Karpas-422 (cell line): ENCODE data around the gene RRAS. TPM values are rescaled to one million over a fixed set of nuclear protein-coding genes. Genes with fewer than 3 reads are reported as not detected.

Experiments used
- DNase-seq: peaks from one replicate; pipeline ENCODE4 v3.0.0-alpha.2; 2015
- H2AFZ ChIP-seq: fragments of 200-600 bp; sonication (generic); 2 replicates; pipeline ENCODE4 v1.6.1; 2014; ENCODE audit warnings: antibody characterized with exemption, low read length, mixed read lengths
- H3K27ac ChIP-seq: fragments of 200-600 bp; sonication (generic); 2 replicates; pipeline ENCODE4 v1.5.1; 2014; ENCODE audit warnings: mild to moderate bottlenecking, low read length, moderate library complexity
- H3K27me3 ChIP-seq: fragments of 200-600 bp; sonication (generic); 2 replicates; pipeline ENCODE4 v1.6.1; 2014; ENCODE audit warnings: low read length, mixed read lengths
- H3K36me3 ChIP-seq: fragments of 200-600 bp; sonication (generic); 2 replicates; pipeline ENCODE4 v1.6.1; 2014; ENCODE audit warnings: low read length, mixed read lengths; ENCODE audit not compliant: insufficient read depth
- H3K4me1 ChIP-seq: fragments of 200-600 bp; sonication (generic); 2 replicates; pipeline ENCODE4 v1.6.1; 2014; ENCODE audit warnings: mild to moderate bottlenecking, low read length, mixed read lengths
- H3K4me2 ChIP-seq: fragments of 200-600 bp; sonication (generic); 2 replicates; pipeline ENCODE4 v1.6.1; 2014; ENCODE audit warnings: low read length, low read depth, mild to moderate bottlenecking; ENCODE audit not compliant: poor library complexity, severe bottlenecking
- H3K4me3 ChIP-seq: fragments of 200-600 bp; sonication (generic); 2 replicates; pipeline ENCODE4 v1.5.1; 2014; ENCODE audit warnings: mild to moderate bottlenecking, antibody characterized with exemption, low read length, mixed read lengths
- H3K79me2 ChIP-seq: fragments of 200-600 bp; sonication (generic); 2 replicates; pipeline ENCODE4 v1.6.1; 2014; ENCODE audit warnings: mild to moderate bottlenecking, low read length, mixed read lengths
- H3K9ac ChIP-seq: fragments of 200-600 bp; sonication (generic); 2 replicates; pipeline ENCODE4 v1.6.0; 2014; ENCODE audit warnings: low read length
- H3K9me2 ChIP-seq: fragments of 200-600 bp; sonication (generic), shearing (Covaris generic); replicated peaks from 2 replicates; pipeline ENCODE4 v1.6.0; 2014; ENCODE audit warnings: mild to moderate bottlenecking, low read length, moderate library complexity; ENCODE audit not compliant: insufficient read depth
- H3K9me3 ChIP-seq: fragments of 300-700, 200-600 bp; sonication (generic); 2 replicates; pipeline ENCODE4 v1.6.1; 2014; ENCODE audit warnings: low read length, mixed read lengths
- H4K20me1 ChIP-seq: fragments of 200-600 bp; sonication (generic); 2 replicates; pipeline ENCODE4 v1.6.1; 2014; ENCODE audit warnings: mild to moderate bottlenecking, antibody characterized with exemption, low read length, low read depth; ENCODE audit not compliant: insufficient read depth
- total RNA-seq: library from RNA; depleted of rRNA; stranded (reverse); fragments of >200 nt; shearing (Covaris generic); gene quantifications from 2 replicates; pipeline ENCODE4 v1.2.3, GENCODE V29; 2014; ENCODE audit warnings: low replicate concordance

The RRAS gene
- total RNA-seq, 1 experiment from 2014 or later: 0.22 TPM

DNA sequence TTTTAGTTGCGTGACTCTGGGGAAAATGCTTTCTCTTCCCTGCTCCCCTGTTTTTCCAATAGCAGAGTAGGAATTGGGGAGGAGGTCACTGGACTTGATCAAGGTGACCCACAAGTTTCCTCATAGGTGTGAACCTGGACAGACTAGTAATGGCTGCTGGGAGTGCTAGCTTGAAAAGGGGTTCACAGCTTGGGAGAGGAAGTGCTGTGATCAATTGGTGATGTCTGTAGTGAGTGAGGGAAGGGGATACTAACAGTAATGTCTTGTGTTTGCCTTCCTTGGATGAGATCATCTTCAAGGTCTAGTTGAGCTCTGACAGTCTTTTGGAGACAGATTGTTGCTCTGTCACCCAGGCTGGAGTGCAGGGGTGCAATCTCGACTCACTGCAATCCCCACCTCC is 27.5 kb upstream of the RRAS start:
- no peak for DNase-seq
- H2AFZ ChIP-seq: no peak overlapping the region
- H3K36me3 ChIP-seq: peaks cover 8% of the 10 kb centered on the region; the same call in 1 of the 2 replicates
- H3K79me2 ChIP-seq: peaks cover 49% of the 10 kb centered on the region
- H3K4me2 ChIP-seq: peak overlapping the region; percentile 91
- no peaks in the 10 kb centered on the region for H3K9me3 ChIP-seq
- H3K9ac ChIP-seq: peak overlapping the region; percentile 85
- H3K9me2 ChIP-seq: no peaks in the 10 kb centered on the region
- peak overlapping the region; percentile 75 for H3K4me3 ChIP-seq
- H3K27ac ChIP-seq: no peak overlapping the region
- H3K4me1 ChIP-seq: peaks cover 35% of the 10 kb centered on the region
- no peaks in the 10 kb centered on the region for H3K27me3 ChIP-seq
- H4K20me1 ChIP-seq: peaks cover 5% of the 10 kb centered on the region; the same call in 1 of the 2 replicates

DNA sequence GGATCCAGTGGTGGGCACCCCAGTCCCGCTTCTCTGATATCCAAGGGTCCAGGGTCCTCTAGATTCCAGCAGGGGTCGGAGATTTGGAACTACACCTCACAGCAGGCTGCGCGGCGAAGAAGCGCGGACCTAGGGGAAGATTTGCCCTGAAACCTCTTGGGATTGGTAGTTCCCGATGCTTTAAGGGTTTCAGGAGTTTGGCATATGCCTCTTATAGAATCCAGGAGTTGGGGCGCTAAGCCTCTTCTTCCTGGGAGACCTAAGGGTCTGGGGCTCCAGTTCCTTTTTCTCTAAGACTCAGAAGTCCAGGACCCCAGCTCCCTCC is 26.1 kb upstream of the RRAS start:
- peaks cover 5% of the 10 kb centered on the region; the same call in 1 of the 2 replicates for H4K20me1 ChIP-seq
- H3K36me3 ChIP-seq: peaks cover 15% of the 10 kb centered on the region; the same call in 1 of the 2 replicates
- H3K27ac ChIP-seq: peak overlapping the region; percentile 87
- peaks cover 51% of the 10 kb centered on the region for H3K79me2 ChIP-seq
- H3K9ac ChIP-seq: peak overlapping the region; percentile 85
- H3K4me1 ChIP-seq: peaks cover 25% of the 10 kb centered on the region
- H3K9me3 ChIP-seq: no peaks in the 10 kb centered on the region
- no peak for DNase-seq
- no peak overlapping the region for H2AFZ ChIP-seq
- no peaks in the 10 kb centered on the region for H3K9me2 ChIP-seq
- H3K4me3 ChIP-seq: peak overlapping the region; percentile 75
- H3K27me3 ChIP-seq: no peaks in the 10 kb centered on the region
- peak overlapping the region; percentile 91 for H3K4me2 ChIP-seq

DNA sequence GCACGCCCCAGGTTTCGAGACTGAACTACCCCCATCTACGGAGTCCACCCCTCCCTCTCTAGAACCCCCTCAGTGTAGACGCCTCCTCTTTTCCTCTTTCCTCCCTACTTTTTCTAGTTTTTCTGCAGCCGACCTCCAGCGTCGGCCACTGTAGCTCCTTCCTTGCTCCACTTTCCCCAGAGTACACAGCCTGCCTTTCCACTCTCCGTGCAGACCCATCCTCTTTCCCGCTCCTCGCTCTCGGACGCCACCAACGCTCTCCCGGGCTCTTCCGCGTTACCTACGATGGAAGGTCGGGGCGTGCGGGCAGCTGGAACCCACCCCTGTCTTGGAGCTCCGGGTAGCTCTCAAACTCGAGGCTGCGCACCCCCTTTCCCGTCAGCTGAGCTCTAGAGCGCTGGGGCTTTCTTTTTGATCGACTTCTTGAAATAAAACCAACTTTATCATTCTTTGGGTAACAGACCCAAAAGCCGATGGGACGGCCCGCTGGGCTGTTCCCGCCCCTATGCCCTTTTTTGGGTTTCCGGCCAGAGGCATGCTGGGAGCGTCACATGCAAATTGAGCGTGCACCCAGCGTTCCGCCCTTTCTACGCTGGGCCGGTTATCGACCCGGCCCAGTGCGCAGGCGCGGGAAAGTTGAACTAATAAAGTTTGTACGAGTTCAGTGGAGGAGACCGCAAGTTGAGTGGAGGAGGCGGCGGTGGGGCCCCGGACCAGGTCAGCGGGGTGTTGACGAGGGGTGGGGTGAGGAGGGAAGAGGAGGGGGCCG is 25.6 kb upstream of the RRAS start, which contains the start of the genes BCL2L12 and IRF3:
Gene BCL2L12 (plus strand): TSS at position 583 of the 769 bp plus-strand sequence. CDS start 760 bp downstream, outside the sequence.
Gene IRF3 (minus strand): TSS at position 507 of the 769 bp plus-strand sequence. CDS start 1,019 bp downstream, outside the sequence.
- Histone ChIP-seq H3K4me2 (peak within 1 kb of the TSS; percentile 91), H2AFZ (peak within 1 kb of the TSS; percentile 3; the same call in 1 of the 2 replicates), H3K9me2 (no peaks in the 10 kb centered on the region), H3K4me1 (peaks cover 25% of the 10 kb centered on the region), H3K36me3 (peaks cover 15% of the 10 kb centered on the region; the same call in 1 of the 2 replicates), H4K20me1 (peaks cover 6% of the 10 kb centered on the region; the same call in 1 of the 2 replicates), H3K79me2 (peaks cover 51% of the 10 kb centered on the region), H3K9ac (peak within 1 kb of the TSS; percentile 85), H3K27ac (peak within 1 kb of the TSS; percentile 87), H3K27me3 (no peaks in the 10 kb centered on the region), H3K4me3 (peak within 1 kb of the TSS; percentile 75), H3K9me3 (no peaks in the 10 kb centered on the region)
- peak; percentile 100 for DNase-seq

GRCh38 chr19:49665036-49665350 is 25.1 kb upstream of the RRAS start:
- Histone ChIP-seq H3K27ac (peak overlapping the region; percentile 87), H4K20me1 (peaks cover 11% of the 10 kb centered on the region; the same call in 1 of the 2 replicates), H3K4me1 (peaks cover 25% of the 10 kb centered on the region), H3K9me3 (no peaks in the 10 kb centered on the region), H3K27me3 (no peaks in the 10 kb centered on the region), H3K79me2 (peaks cover 51% of the 10 kb centered on the region), H3K4me3 (peak overlapping the region; percentile 75), H3K9ac (peak overlapping the region; percentile 85), H3K9me2 (no peaks in the 10 kb centered on the region), H3K4me2 (peak overlapping the region; percentile 91), H3K36me3 (peaks cover 17% of the 10 kb centered on the region; the same call in 1 of the 2 replicates), H2AFZ (no peak overlapping the region)
- DNase-seq: no peak

DNA sequence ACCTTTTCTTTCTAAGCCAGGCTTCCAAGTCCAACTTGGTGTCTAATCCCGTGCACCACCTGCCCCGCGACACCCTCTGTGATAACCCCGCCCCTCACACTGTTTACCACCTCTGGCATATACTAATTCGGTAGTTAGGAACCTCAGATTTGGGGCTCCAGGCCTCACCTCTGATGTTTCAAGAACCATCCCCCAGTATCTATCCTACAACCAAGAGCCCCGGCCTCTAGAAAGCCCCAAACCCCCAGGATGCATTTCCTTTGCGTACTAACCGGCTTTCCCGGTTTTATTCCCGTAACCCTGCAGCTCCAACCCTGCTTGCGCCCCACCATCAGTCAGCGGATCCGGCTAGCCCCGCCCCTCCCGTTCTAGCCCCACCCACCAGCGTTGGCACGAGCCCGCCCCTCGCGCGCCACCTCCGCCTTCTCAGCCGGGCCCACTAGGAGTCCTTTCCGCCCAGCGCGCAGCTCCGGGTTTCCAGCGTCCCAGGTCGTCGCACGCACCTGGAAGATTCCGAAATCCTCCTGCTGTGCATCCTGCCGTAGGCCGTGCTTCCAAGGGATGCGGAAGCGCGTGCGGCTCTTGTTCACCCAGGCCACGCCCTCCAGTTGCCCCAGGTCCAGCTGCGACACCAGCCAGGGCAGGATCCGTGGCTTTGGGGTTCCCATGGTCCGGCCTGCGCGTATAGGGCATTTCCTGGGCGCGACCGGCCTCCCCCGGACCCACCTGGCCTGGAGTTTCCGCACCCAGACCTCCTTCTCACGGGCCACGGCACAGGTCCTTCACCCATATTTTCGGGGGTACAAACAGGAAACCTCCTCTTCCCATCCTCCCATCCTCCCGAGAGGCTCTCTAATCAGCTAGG is 24.5 kb upstream of the RRAS start:
- Histone ChIP-seq H3K9me3 (no peaks in the 10 kb centered on the region), H3K9ac (peak overlapping the region; percentile 85), H3K36me3 (peaks cover 22% of the 10 kb centered on the region; the same call in 1 of the 2 replicates), H3K4me2 (peak overlapping the region; percentile 91), H3K79me2 (peaks cover 51% of the 10 kb centered on the region), H3K9me2 (no peaks in the 10 kb centered on the region), H3K27ac (peak overlapping the region; percentile 87), H3K4me3 (peak overlapping the region; percentile 75), H3K27me3 (no peaks in the 10 kb centered on the region), H2AFZ (no peak overlapping the region), H4K20me1 (peaks cover 15% of the 10 kb centered on the region), H3K4me1 (peaks cover 25% of the 10 kb centered on the region)
- peak; percentile 95 for DNase-seq

GRCh38 chr19:49663224-49663623 is 23.3 kb upstream of the RRAS start:
- Histone ChIP-seq H3K9me2 (no peaks in the 10 kb centered on the region), H3K27me3 (no peaks in the 10 kb centered on the region), H3K4me2 (peak overlapping the region; percentile 91), H3K79me2 (peaks cover 51% of the 10 kb centered on the region), H3K9ac (no peak overlapping the region), H3K27ac (no peak overlapping the region), H3K4me1 (peaks cover 25% of the 10 kb centered on the region), H3K4me3 (peak overlapping the region; percentile 75; the same call in 1 of the 2 replicates), H3K36me3 (peaks cover 28% of the 10 kb centered on the region; the same call in 1 of the 2 replicates), H2AFZ (no peak overlapping the region), H3K9me3 (no peaks in the 10 kb centered on the region), H4K20me1 (peaks cover 21% of the 10 kb centered on the region)
- DNase-seq: no peak

GRCh38 chr19:49662011-49662410 is 22.1 kb upstream of the RRAS start:
- no peak overlapping the region for H3K4me3 ChIP-seq
- no peak for DNase-seq
- no peak overlapping the region for H3K4me2 ChIP-seq
- no peaks in the 10 kb centered on the region for H3K27me3 ChIP-seq
- peaks cover 42% of the 10 kb centered on the region for H3K79me2 ChIP-seq
- no peak overlapping the region for H3K27ac ChIP-seq
- H3K9me3 ChIP-seq: no peaks in the 10 kb centered on the region
- H3K36me3 ChIP-seq: peaks cover 28% of the 10 kb centered on the region; the same call in 1 of the 2 replicates
- peaks cover 17% of the 10 kb centered on the region for H3K4me1 ChIP-seq
- no peaks in the 10 kb centered on the region for H3K9me2 ChIP-seq
- no peak overlapping the region for H2AFZ ChIP-seq
- H4K20me1 ChIP-seq: peaks cover 21% of the 10 kb centered on the region
- H3K9ac ChIP-seq: no peak overlapping the region
